Immature natural killer cell (primary cell): ENCODE measurements around the gene WFIKKN2. TPM values are rescaled to one million over a fixed set of nuclear protein-coding genes. Genes with fewer than 3 reads are reported as not detected.
"Not testable (repeated sequence)": the region's sequence is repeated elsewhere in the genome, so short reads cannot be mapped to it uniquely, and the experiment has no call there.

Source experiments
- DNase-seq, 3 donors: peaks; one replicate each; pipeline ENCODE4 v3.0.0; 2022; ENCODE audit warnings: mixed read lengths in 1 of 3
- H3K27ac Mint-ChIP-seq, 6 donors: one replicate each; pipeline ENCODE4 v1.8.0; 2020; ENCODE audit warnings: mixed read lengths in 6 of 6, mild to moderate bottlenecking in 5 of 6, inconsistent platforms in 4 of 6, moderate library complexity in 3 of 6
- H3K27me3 Mint-ChIP-seq, 3 donors: one replicate each; pipeline ENCODE4 v1.8.0; 2020 to 2021; ENCODE audit warnings: low read depth in 3 of 3, mild to moderate bottlenecking in 3 of 3, mixed read lengths in 3 of 3, moderate library complexity in 3 of 3, inconsistent platforms in 1 of 3
- H3K36me3 Mint-ChIP-seq, 3 donors: one replicate each; pipeline ENCODE4 v1.8.0; 2020; ENCODE audit warnings: mixed read lengths in 3 of 3, inconsistent platforms in 2 of 3, mild to moderate bottlenecking in 2 of 3
- H3K4me1 Mint-ChIP-seq, 2 donors: one replicate each; pipeline ENCODE4 v1.8.0; 2020; ENCODE audit warnings: inconsistent platforms in 2 of 2, mild to moderate bottlenecking in 2 of 2, mixed read lengths in 2 of 2, moderate library complexity in 1 of 2
- H3K4me3 Mint-ChIP-seq, 5 donors: one replicate each; pipeline ENCODE4 v1.8.0; 2020; ENCODE audit warnings: mild to moderate bottlenecking in 5 of 5, mixed read lengths in 5 of 5, inconsistent platforms in 3 of 5, moderate library complexity in 3 of 5
- H3K9me3 Mint-ChIP-seq, 6 donors: one replicate each; pipeline ENCODE4 v1.8.0; 2020; ENCODE audit warnings: mild to moderate bottlenecking in 6 of 6, mixed read lengths in 6 of 6, inconsistent platforms in 4 of 6, moderate library complexity in 3 of 6
- polyA plus RNA-seq, 3 donors: library from polyadenylated mRNA; unstranded; fragments of 300-500 nt; fragmentation: Illumina TruSeq; gene quantifications; one replicate each; pipeline ENCODE4 v1.2.3, GENCODE V29; 2021

Gene WFIKKN2
- polyA plus RNA-seq, 3 donors from 2014 or later = not detected

DNA sequence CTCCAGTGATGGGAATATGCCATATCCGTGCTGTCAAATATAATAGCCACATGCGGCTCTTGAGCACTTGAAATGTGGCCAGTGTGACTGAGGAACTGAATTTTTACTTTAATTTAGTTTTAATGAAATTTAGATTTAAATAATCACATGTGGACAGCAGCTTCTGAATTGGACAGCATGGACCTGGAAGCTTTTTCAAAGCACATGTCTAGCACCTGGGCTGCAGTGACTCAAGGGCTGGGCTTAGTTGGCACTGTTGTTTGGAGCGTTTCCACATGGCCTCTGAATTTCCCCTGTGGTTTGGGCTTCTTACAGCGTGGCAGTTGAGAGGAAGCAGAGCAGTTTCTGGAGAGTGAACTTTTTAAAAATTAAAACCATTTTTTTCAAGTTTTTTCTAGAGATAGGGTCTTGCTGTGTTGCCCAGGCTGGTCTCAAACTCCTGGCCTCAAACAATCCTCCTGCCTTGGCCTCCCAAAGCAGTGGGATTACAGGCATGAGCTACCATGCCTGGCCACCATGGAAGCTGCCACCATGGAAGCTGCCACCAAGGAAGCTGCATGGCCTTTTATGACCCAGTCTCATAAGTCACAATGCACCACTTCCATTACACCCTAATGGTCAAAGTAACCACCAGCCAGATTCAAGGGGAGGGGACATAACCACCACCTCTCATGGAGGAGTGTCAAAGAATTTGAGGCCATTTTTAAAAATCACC, 37.5 kb downstream of the WFIKKN2 start:
- H3K4me1 Mint-ChIP-seq = peaks cover 35 to 37% of the 10 kb centered on the region in 2 donors

DNA sequence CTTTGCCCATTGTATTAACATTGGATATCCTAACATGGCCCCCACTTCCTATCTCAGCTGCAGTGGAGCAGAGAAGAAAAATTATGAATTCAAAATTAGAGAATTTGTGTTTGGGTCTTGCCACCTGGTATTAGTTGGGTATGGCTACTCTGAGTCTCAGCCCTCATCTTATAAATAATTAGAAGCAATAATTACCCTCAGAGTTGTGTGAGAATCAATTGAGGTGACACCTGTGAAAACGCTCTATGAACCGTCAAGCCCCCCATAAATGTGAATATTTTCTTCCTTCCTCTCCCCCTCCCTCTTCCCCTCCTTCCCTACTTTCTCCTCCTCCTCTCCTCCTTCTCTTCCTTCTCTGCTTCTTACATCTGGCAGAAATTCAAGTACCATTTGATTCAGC, 39.7 kb downstream of the WFIKKN2 start:
- Mint-ChIP-seq H3K4me1 (peaks cover 24 to 28% of the 10 kb centered on the region in 2 donors), H3K36me3 (no peaks in the 10 kb centered on the region), H3K9me3 (no peaks in the 10 kb centered on the region), H3K27ac (no peak overlapping the region), H3K27me3 (peaks cover 10 to 17% (median 11%) of the 10 kb centered on the region in 3 donors), H3K4me3 (no peak overlapping the region)
- DNase-seq = no peak

More for the DNA sequence above, 37.5 kb downstream of the WFIKKN2 start:
- peak; percentile 28 to 34 (median 34) for DNase-seq
- Mint-ChIP-seq H3K4me3 (peak overlapping the region in 1 of 5 donors; percentile 83), H3K27me3 (peaks cover 10 to 20% (median 17%) of the 10 kb centered on the region in 3 donors), H3K9me3 (no peaks in the 10 kb centered on the region), H3K36me3 (no peaks in the 10 kb centered on the region), H3K27ac (no peak overlapping the region)

DNA sequence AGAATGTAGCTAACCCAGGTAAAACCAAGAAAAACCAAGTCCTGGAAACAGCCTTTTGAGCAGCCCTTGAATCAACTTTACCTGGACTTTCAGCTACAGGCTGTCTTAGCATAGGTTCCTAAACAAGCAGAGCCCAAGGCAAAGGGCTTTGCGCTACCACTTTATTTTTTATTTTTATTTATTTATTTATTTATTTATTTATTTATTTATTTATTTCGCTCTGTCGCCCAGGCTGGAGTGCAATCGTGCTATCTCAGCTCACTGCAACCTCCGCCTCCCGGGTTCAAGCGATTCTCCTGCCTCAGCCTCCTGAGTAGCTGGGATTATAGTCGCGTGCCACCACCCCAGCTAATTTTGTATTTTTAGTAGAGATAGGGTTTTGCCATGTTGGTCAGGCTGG, 41.7 kb downstream of the WFIKKN2 start:
- Mint-ChIP-seq H3K4me1 (peaks cover 14 to 17% of the 10 kb centered on the region in 2 donors), H3K27me3 (peaks cover 5 to 15% (median 10%) of the 10 kb centered on the region in 3 donors)
- not testable (repeated sequence) for H3K4me3 Mint-ChIP-seq, DNase-seq, H3K9me3 Mint-ChIP-seq, H3K27ac Mint-ChIP-seq, H3K36me3 Mint-ChIP-seq

DNA sequence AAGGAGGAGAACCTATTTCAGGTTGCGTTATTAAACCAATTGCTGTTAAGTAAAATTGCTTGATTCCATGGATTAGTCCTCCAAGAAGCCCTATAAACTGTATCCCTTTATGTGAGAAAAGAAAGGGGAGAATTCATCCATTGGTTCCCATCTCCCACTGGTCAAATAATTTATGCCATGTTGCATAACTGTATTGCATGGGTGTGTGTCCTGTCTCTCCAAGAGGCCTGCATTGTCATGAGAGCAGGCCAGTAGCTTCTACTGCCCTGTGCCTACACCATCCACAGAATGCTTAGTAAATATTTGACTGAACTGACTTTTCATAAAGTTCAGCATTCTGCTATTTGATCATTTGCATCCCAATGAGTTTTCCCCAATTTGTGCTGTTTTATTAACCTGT, 42.5 kb downstream of the WFIKKN2 start:
- Mint-ChIP-seq H3K27ac (no peak overlapping the region), H3K4me1 (peaks cover 8 to 11% of the 10 kb centered on the region in 2 donors), H3K9me3 (no peaks in the 10 kb centered on the region), H3K36me3 (no peaks in the 10 kb centered on the region), H3K27me3 (peaks cover 4 to 13% (median 8%) of the 10 kb centered on the region in 3 donors), H3K4me3 (no peak overlapping the region)
- no peak for DNase-seq

DNA sequence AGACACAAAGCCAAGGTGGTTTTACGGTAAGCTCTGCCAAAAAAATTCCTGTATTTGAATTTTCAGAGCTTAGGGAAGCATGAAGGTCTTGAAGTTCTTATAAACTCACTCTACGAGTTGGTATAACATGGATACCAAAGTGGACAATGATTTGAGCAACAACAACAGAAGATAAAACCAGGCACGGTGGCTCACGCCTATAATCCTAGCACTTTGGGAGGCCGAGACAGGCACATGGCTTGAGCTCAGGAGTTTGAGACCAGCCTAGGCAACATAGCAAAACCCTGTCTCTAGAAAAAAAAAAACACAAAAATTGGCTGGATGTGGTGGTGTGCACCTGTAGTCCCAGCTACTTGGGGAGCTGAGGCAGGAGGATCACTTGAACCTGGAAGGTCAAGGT, 43.7 kb downstream of the WFIKKN2 start:
- DNase-seq = no peak
- H3K27ac Mint-ChIP-seq = no peak overlapping the region
- no peaks in the 10 kb centered on the region for H3K36me3 Mint-ChIP-seq
- peaks cover 2 to 11% (median 3%) of the 10 kb centered on the region in 3 donors for H3K27me3 Mint-ChIP-seq
- no peak overlapping the region for H3K4me3 Mint-ChIP-seq
- H3K4me1 Mint-ChIP-seq = no peaks in the 10 kb centered on the region
- no peaks in the 10 kb centered on the region for H3K9me3 Mint-ChIP-seq

DNA sequence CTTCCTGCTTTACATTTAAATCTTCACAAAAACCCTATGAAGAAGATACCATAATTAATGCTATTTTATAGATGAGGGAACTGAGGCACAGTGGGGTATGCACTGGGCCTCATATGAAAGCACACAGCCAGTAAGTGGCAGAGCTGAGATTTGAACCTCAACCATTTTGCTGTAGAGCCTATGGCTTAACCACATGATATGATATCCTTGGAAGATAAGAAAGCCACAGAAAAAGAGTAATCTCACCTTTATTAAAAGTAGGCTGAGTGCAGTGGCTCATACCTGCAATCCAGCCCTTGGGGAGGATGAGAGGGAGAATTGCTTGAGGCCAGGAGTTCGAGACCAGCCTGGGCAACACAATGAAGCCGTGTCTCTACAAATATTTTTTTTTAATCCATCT, 45.8 kb downstream of the WFIKKN2 start:
- Mint-ChIP-seq H3K36me3 (no peaks in the 10 kb centered on the region), H3K27me3 (peaks cover 0 to 7% (median 3%) of the 10 kb centered on the region in 3 donors), H3K4me3 (no peak overlapping the region), H3K4me1 (no peaks in the 10 kb centered on the region), H3K9me3 (no peaks in the 10 kb centered on the region), H3K27ac (no peak overlapping the region)
- no peak for DNase-seq

DNA sequence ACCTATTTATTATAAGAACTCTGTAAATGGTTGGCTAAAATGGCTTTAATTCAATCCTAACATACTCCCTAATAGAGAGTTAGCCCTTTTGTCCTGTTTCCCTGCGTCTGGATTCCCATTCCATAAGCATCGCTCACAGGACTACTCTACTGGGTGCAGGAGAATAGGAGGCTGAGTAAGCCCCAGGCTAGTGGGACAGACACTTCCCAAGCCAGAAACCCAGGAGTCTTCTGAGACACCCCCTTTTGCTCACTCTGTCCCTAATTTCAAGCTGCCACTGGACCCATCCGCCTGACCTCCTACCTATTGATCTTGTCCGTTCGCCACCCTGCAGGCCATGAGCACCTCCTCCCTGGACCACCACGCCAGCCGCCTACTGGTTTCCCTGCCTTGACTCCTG, 47.5 kb downstream of the WFIKKN2 start:
- DNase-seq = no peak
- no peak overlapping the region for H3K4me3 Mint-ChIP-seq
- H3K27ac Mint-ChIP-seq = no peak overlapping the region
- no peaks in the 10 kb centered on the region for H3K36me3 Mint-ChIP-seq
- peaks cover 3 to 5% (median 3%) of the 10 kb centered on the region in 3 donors for H3K27me3 Mint-ChIP-seq
- H3K9me3 Mint-ChIP-seq = no peaks in the 10 kb centered on the region
- H3K4me1 Mint-ChIP-seq = peaks cover 10 to 13% of the 10 kb centered on the region in 2 donors

DNA sequence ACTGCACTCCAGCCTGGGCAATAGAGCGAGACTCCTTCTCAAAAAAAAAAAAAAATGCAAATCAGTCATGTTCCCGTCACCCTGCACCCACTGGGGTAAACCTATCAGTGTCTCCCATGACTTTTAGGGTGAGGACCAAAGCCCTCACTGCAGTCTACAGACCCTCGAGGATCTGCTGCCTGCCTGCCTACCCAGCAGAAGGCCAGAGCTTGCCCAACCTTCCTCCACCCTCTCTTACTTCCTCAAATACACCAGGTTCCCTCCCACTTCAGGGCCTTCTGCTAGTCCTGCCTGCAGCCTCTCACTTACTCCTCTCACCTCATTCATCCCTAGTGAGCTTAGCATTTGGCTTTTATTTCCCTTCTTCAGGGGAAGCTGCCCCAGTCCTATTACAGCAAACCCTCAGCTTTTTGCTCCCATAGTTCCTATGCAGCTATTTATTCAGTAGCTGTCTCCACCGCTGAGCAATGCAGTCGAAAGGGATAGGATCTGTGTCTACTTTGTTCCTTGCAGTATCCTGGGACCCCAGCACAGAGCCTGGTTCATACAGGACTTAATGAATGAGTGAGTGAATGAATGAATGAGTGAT, 48.6 kb downstream of the WFIKKN2 start:
- H3K27ac Mint-ChIP-seq = peak overlapping the region in 3 of 6 donors; percentile 6 to 11 (median 6)
- H3K9me3 Mint-ChIP-seq = no peaks in the 10 kb centered on the region

DNA sequence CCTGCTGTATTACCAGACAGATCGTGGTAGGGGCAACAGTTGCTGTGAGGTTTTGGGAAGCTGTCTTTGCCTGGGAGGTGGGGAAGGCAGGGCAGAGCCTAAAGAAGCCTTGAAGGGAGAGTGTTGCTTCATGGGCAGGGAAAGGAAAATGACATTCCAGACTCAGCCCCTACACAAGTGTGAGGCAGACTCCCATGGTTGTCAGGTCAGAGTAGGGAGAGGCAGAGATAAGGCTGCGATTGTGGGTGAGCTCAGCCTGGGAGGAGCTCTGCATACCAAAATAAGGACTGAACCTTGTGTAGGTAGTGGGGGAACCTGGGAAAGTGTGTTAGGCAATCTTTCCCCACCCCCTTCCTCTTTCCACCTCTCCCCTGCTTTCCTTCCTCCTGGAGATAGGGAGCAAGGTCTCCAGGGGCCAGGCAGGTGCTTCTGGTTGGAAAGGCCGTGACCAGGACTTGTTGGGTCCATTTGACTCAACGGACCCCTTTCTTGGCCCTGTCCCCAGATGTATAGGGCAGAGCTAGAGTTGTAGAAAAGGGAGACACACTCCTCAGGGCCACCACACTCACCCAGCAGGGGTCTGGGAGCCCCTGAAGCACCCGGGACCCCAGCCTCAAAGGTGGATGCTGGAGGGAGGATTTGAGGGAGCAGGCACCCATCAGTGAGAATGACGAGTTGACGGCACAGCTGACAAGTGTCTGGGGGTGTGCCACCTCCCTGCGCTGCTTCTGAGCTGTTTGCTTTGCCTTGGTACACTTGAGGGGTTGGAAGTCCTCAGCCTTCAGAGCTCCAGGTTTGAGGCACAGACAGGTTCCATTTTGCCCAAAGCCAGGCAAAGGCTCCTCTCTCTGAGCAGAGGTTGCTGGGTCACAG, 49.3 kb downstream of the WFIKKN2 start:
- Mint-ChIP-seq H3K36me3 (no peaks in the 10 kb centered on the region), H3K27me3 (peaks cover 3 to 7% (median 5%) of the 10 kb centered on the region in 3 donors), H3K4me3 (no peak overlapping the region), H3K4me1 (peaks cover 10 to 15% of the 10 kb centered on the region in 2 donors), H3K9me3 (no peaks in the 10 kb centered on the region), H3K27ac (peak overlapping the region in 3 of 6 donors; percentile 6 to 17 (median 11))
- DNase-seq = no peak

More for the DNA sequence above, 48.6 kb downstream of the WFIKKN2 start:
- DNase-seq = no peak
- Mint-ChIP-seq H3K4me1 (peaks cover 10 to 15% of the 10 kb centered on the region in 2 donors), H3K27me3 (peaks cover 3 to 5% (median 3%) of the 10 kb centered on the region in 3 donors), H3K4me3 (no peak overlapping the region), H3K36me3 (no peaks in the 10 kb centered on the region)

DNA sequence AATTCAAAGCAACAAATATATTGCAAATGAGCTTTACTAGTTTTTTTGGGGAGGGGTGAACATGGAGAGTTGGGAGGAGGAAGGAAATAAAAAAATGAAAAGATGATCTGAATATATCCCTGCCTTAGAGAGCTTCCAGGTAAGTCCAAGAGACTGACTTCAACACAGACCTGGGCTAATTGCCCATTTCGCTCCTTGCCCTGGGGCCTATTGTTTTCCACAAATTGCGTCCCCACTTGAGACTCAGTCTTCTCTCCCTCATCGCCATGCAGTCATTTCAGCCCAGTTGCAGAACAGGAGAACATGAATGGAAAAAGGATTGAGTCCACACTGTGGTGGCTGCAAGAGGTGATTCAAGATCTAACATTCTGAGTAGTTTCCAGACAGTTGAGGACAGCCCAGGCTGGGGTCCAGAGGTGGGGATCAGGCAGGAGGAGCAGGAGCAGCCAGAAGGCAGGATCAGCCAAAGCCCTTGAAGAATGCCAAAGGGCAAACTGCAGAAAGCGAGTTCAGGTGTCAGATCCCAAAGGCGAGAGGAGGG, 52.4 kb downstream of the WFIKKN2 start:
- H3K36me3 Mint-ChIP-seq = no peaks in the 10 kb centered on the region
- H3K4me3 Mint-ChIP-seq = peak overlapping the region in 2 of 5 donors; percentile 71 to 79
- peak overlapping the region in 2 of 6 donors; percentile 12 to 88 for H3K27ac Mint-ChIP-seq
- no peaks in the 10 kb centered on the region for H3K9me3 Mint-ChIP-seq
- H3K4me1 Mint-ChIP-seq = peaks cover 10 to 15% of the 10 kb centered on the region in 2 donors
- H3K27me3 Mint-ChIP-seq = peaks cover 2 to 10% (median 3%) of the 10 kb centered on the region in 3 donors
- no peak for DNase-seq

DNA sequence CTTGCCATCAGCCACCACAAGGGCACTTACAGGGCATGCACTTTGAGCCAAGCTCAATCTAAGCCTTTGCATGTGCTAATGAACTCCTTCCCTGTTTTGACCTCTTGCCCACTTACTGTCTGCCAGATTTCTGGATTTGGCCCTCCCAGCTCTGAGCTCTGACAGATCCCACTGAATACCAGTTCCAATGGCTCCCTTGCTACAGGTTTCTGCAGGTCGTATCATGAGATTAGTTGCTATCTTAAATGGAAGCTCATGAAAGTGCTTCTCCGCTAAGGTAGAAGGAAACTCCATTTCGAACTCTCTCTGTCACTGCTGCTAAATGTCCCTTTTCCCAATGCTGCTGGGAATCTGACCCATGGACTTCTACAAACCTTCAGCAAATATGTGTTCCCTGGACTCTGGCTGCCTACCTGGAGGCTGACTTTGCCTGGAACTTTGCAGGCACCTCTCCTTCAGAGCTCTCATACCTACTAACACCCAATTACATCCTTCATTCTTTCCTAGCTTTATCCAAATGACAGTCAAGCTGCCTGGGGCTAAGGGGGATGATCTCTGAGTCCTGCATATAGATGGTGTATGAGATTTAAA, 54.2 kb downstream of the WFIKKN2 start:
- Mint-ChIP-seq H3K27ac (peak overlapping the region in 1 of 6 donors; percentile 45), H3K4me1 (peaks cover 10 to 15% of the 10 kb centered on the region in 2 donors)

DNA sequence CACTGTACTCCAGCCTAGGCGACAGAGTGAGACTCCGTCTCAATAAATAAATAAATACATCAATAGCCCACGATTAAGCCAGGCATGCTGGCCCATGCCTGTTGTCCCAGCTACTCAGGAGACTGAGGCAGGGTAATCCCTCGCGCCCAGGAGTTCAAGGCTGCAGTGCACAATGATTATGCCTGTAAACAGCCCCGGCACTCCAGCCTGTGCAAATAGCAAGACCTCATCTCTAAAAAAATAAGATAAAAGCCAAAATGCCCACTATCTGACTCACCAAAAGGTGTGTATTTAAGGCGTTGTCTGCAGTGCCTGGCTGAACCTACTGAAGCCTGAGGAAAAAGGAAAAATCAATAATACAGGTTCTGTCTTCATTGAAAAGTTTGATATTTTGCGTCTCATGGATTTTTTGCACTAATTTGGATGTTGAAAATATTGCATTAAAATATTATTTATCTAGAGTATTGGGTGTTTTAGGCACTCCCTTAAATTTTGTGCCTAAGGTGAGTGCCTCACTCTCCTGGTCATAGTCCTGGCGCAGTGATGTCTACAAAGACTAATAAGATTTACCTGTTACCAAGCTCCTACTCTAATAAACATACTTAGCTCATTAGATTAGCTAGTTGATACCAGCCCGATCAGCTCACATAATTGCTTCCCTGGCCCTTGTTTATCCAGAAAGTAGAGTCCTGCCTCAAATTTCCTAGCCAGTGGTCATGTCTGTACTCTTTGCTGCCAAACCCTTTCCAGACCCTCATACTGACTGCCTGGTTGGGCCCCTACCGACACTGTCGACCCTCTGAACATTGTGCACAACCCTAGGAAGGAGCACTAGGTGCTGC, 55.5 kb downstream of the WFIKKN2 start:
- Mint-ChIP-seq H3K4me3 (no peak overlapping the region), H3K27me3 (peaks cover 0 to 12% (median 10%) of the 10 kb centered on the region in 3 donors), H3K9me3 (no peaks in the 10 kb centered on the region), H3K36me3 (no peaks in the 10 kb centered on the region), H3K4me1 (peaks cover 10 to 15% of the 10 kb centered on the region in 2 donors), H3K27ac (no peak overlapping the region)
- DNase-seq = no peak

More for the DNA sequence above, 54.2 kb downstream of the WFIKKN2 start:
- Mint-ChIP-seq H3K4me3 (no peak overlapping the region), H3K9me3 (no peaks in the 10 kb centered on the region), H3K27me3 (peaks cover 0 to 10% (median 6%) of the 10 kb centered on the region in 3 donors), H3K36me3 (no peaks in the 10 kb centered on the region)
- DNase-seq = no peak
